Breast epithelium (tissue), 4 donors: ENCODE data around the gene RB1. TPM values are rescaled to one million over a fixed set of nuclear protein-coding genes. Genes with fewer than 3 reads are reported as not detected.
A peak's percentile ranks its signal among the peaks of the same experiment; 100 is the strongest.

ENCODE experiments used
- DNase-seq, 2 donors: peaks; one replicate each; pipeline ENCODE4 v3.0.0-alpha.2; 2019; ENCODE audit warnings: low spot score in 2 of 2
- H3K27ac ChIP-seq, 2 donors: fragments of 200-600 bp; sonication (generic) in 1 of 2; one replicate each; pipeline ENCODE4 v1.5.1; 2016 to 2019; ENCODE audit warnings: mild to moderate bottlenecking in 1 of 2
- H3K27me3 ChIP-seq, 2 donors: fragments of 200-600 bp; sonication (generic) in 1 of 2; one replicate each; pipeline versions ENCODE4 v1.5.1 to v1.6.0; 2017 to 2019; ENCODE audit warnings: control low read depth in 1 of 2, mild to moderate bottlenecking in 1 of 2
- H3K36me3 ChIP-seq: fragments of 200-600 bp; one replicate; pipeline ENCODE4 v1.5.1; 2019
- H3K4me1 ChIP-seq, 2 donors: fragments of 200-600 bp; sonication (generic); one replicate each; pipeline ENCODE4 v1.5.1; 2016 to 2019; ENCODE audit warnings: control low read depth in 1 of 2
- H3K4me3 ChIP-seq, 3 donors: fragments of 200-600 bp; sonication (generic); 1 replicate in 2 of 3; 2 replicates in 1 of 3; pipeline ENCODE4 v1.5.1; 2016 to 2019; ENCODE audit warnings: mild to moderate bottlenecking in 3 of 3, moderate library complexity in 2 of 3
- H3K9me3 ChIP-seq, 2 donors: fragments of 200-600 bp; sonication (generic) in 1 of 2; one replicate each; pipeline ENCODE4 v1.5.1; 2016 to 2019; ENCODE audit warnings: control low read depth in 1 of 2
- CTCF ChIP-seq, 3 donors: fragments of 450-650 bp; IDR thresholded peaks; one replicate each; pipeline ENCODE4 v1.5.1; 2016 to 2017; ENCODE audit warnings: antibody characterized with exemption in 3 of 3, mild to moderate bottlenecking in 3 of 3, moderate library complexity in 3 of 3
- POLR2A ChIP-seq: fragments of 450-650 bp; IDR thresholded peaks from one replicate; pipeline ENCODE4 v1.6.1; 2016; ENCODE audit warnings: antibody characterized with exemption, mild to moderate bottlenecking, moderate library complexity
- POLR2AphosphoS5 ChIP-seq, 3 donors: sonication (generic); formaldehyde crosslinking; IDR thresholded peaks; one replicate each; pipeline ENCODE4 v1.6.1; 2017; ENCODE audit warnings: antibody characterized with exemption in 3 of 3
- intact Hi-C: fragments of 100-400 bp; cut with DNase I; formaldehyde crosslinking; loops from one replicate; pipeline ENCODE4 v1.15.1; 2023; ENCODE audit warnings: low total_unique reads
- total RNA-seq, 3 donors: library from RNA; depleted of rRNA; stranded (reverse); fragments of >200 nt; gene quantifications; one replicate each; pipeline ENCODE4 v1.1.0, GENCODE V29; 2016

The RB1 gene
- total RNA-seq, 3 donors from 2014 or later: 24.0 to 45.2 (median 43.6) TPM

- intact Hi-C loops: no loop called here
- no peak for DNase-seq
Observed at GRCh38 chr13:48505597-48506091, 202.1 kb downstream of the RB1 start.

GRCh38 chr13:48506092-48506701, 202.6 kb downstream of the RB1 start:
- intact Hi-C loops: no loop called here
- no peak for DNase-seq
- TF ChIP-seq POLR2AphosphoS5 (IDR thresholded peaks at IDR 0.05) (no peak), CTCF (IDR thresholded peaks at IDR 0.05) (no peak), POLR2A (no peak)
- H3K27me3 ChIP-seq: no peaks in the 10 kb centered on the region
- H3K27ac ChIP-seq: peak overlapping the region; percentile 85 to 92
- peak overlapping the region in 2 of 3 donors; percentile 3 to 37 for H3K4me3 ChIP-seq
- H3K9me3 ChIP-seq: no peaks in the 10 kb centered on the region
- peaks cover 0 to 9% of the 10 kb centered on the region in 2 donors for H3K4me1 ChIP-seq
- H3K36me3 ChIP-seq: no peaks in the 10 kb centered on the region

More at GRCh38 chr13:48505597-48506091, 202.1 kb downstream of the RB1 start:
- TF ChIP-seq CTCF (IDR thresholded peaks at IDR 0.05): no peak
- no peak for TF ChIP-seq POLR2AphosphoS5 (IDR thresholded peaks at IDR 0.05)
- TF ChIP-seq POLR2A: no peak
- Histone ChIP-seq H3K36me3 (no peaks in the 10 kb centered on the region), H3K27ac (peak overlapping the region; percentile 85 to 92), H3K4me1 (peaks cover 0 to 9% of the 10 kb centered on the region in 2 donors), H3K27me3 (no peaks in the 10 kb centered on the region), H3K4me3 (peak overlapping the region in 1 of 3 donors; percentile 37), H3K9me3 (no peaks in the 10 kb centered on the region)

GRCh38 chr13:48507021-48507420, 203.5 kb downstream of the RB1 start:
- intact Hi-C loops: no loop called here
- Histone ChIP-seq H3K27me3 (no peaks in the 10 kb centered on the region), H3K4me3 (no peak overlapping the region), H3K27ac (peak overlapping the region; percentile 85 to 92), H3K4me1 (peaks cover 0 to 9% of the 10 kb centered on the region in 2 donors), H3K36me3 (no peaks in the 10 kb centered on the region), H3K9me3 (no peaks in the 10 kb centered on the region)
- TF ChIP-seq POLR2AphosphoS5 (IDR thresholded peaks at IDR 0.05) (peak in 1 of 3 donors; percentile 18), POLR2A (no peak)
- DNase-seq: peak in 1 of 2 donors; percentile 88

- intact Hi-C loops: no loop called here
- Histone ChIP-seq H3K9me3 (no peaks in the 10 kb centered on the region), H3K27me3 (no peaks in the 10 kb centered on the region), H3K36me3 (no peaks in the 10 kb centered on the region), H3K4me1 (peaks cover 0 to 9% of the 10 kb centered on the region in 2 donors), H3K27ac (peak overlapping the region in 1 of 2 donors; percentile 85), H3K4me3 (no peak overlapping the region)
- TF ChIP-seq CTCF (IDR thresholded peaks at IDR 0.05) (no peak), POLR2A (no peak), POLR2AphosphoS5 (IDR thresholded peaks at IDR 0.05) (no peak)
- DNase-seq: no peak
Observed at GRCh38 chr13:48508011-48508410, 204.5 kb downstream of the RB1 start.

- Histone ChIP-seq H3K36me3 (no peaks in the 10 kb centered on the region), H3K9me3 (no peaks in the 10 kb centered on the region), H3K4me3 (no peak overlapping the region), H3K4me1 (peaks cover 0 to 9% of the 10 kb centered on the region in 2 donors), H3K27ac (no peak overlapping the region), H3K27me3 (no peaks in the 10 kb centered on the region)
- DNase-seq: no peak
- TF ChIP-seq POLR2A: no peak
- TF ChIP-seq CTCF (IDR thresholded peaks at IDR 0.05): no peak
- no peak for TF ChIP-seq POLR2AphosphoS5 (IDR thresholded peaks at IDR 0.05)
- intact Hi-C loops: no loop called here
Observed at GRCh38 chr13:48510698-48511097, 207.1 kb downstream of the RB1 start.
